Fibroblast of peridontal ligament (primary cell): ENCODE measurements around the gene ITPRIPL2.
A peak's percentile ranks its signal among the peaks of the same experiment; 100 is the strongest.

ENCODE experiments used
- DNase-seq: peaks from one replicate; pipeline ENCODE4 v3.0.0-alpha.2; 2010; ENCODE audit errors: extremely low read depth

The ITPRIPL2 gene

DNA sequence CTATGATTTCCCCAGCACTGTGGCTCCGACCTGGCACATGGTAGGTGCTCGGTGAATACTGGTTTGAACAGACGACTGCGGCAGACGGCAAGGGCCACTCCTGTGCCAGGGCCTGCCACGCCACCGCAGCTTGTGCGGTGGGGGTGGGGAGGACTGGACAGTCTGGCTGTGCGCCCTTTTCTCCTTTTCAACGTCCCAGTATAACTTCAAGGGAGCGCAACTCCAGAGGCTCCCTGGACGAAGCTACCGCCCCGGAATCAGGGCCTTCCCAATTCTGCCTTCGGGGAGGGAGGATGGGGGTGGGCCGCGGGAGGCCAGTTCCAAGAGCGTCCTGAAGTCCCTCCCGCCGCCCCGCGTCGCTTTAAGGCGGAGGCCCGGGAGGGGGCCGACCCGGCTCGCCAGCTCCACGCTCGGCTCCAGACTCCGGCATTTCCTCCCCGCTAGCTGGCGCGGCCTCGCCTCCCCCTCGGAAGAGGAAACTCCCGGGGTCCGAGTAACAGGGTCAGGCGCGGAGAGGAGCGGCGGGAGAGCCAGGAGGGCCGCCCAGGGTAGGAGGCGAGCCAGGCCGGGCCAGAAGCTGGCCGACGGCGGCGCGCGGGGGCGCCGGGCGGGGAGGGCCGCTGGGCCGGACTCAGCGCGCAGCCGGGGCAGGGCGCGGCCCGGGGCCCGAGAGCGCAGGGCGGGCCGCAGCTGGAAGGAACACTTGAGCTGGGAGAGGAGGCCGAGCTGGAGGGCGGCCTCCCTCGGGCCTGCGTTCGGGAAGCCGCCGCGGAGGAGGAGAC lies at the start of gene ITPRIPL2:
Gene ITPRIPL2 (plus strand): TSS at position 388 of the 782 bp plus-strand sequence. CDS start 498 bp downstream, outside the sequence.
- peak; percentile 84 for DNase-seq

DNA sequence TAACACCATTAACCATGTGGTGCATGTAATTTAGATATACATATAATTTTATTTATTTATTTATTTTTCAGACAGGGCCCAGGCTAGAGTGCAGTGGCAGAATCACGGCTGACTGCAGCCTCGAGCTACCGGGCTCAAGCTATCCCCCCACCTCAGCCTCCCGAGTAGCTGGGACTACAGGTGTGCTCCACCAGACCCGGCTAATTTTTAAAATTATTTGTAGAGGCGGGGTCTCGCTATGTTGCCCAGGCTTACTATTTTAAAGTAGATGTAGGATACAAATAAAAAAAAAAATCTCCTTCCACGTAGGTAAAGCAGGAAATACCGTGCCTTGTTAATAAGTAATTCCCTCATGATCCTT lies 46.8 kb upstream of the ITPRIPL2 start:
- DNase-seq, result no peak

DNA sequence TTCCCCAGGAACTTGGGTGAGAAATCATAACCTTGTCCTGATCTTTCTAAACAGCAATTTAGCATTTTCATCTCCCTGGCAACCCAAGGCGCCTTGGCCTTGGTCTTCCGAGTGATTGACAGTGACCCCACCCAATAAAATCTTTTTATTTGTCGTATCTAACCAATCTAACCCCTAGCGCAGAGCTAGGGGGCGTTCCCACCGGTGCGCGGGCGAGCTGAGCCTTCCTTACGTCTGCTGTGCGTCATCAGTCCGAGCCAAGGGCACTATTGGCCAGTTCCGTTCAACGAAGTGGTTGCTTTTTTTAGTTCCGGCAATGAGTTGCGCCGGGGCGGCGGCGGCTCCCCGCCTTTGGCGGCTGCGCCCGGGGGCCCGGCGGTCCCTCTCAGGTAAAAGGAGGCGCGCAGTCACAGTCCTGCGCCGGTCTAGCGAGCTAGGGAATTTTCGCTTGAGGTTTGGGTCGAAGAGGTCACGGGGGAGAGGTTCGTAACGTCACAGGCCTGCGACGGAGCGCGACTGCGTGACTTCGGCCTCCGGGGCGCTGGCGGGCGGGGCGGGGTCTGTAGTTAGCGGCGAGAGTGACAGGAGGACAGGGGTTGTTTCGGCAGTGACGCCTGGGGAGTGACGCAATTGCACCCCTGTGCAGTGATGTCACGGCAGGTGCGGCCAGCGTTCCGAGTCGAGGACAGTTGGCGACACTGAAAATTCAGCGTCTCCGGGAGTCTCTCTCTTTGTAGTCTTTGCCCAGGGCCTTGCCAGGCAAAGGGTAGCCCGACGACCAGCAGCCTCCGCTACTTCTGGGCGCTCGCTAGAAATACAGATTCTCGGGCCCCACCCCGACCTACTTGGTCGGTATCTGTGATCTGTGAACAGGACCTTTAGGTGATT lies 46.2 kb upstream of the ITPRIPL2 start, which contains the start of gene COQ7:
Gene COQ7 (plus strand): TSS at position 266 of the 888 bp plus-strand sequence. CDS start 51 bp downstream, at position 317.
- peak; percentile 100 for DNase-seq

DNA sequence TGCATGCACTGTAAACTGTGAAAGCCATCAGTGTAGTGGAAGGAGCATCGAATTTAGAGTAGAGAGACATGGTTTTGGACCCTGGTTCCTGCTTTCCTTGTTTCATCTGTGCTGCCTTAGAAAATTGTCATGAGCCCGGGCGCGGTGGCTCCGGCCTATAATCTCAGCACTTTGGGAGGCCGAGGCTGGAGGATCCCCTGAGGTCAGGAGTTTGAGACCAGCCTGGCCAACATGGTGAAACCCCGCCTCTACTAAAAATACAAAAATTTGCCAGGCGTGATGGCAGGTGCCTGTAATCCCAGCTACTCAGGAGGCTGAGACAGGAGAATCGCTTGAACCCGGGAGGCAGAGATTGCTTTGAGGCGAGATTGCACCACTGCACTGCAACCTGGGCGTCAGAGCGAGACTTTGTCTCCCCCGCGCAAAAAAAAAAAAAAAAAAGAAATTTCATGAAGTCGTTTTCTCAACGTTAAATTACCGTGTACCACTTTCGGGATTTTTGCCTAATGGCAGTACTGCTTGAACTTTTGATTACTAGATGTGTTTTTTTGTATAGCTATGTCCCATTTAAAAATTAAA lies 45.4 kb upstream of the ITPRIPL2 start:
- no peak for DNase-seq

DNA sequence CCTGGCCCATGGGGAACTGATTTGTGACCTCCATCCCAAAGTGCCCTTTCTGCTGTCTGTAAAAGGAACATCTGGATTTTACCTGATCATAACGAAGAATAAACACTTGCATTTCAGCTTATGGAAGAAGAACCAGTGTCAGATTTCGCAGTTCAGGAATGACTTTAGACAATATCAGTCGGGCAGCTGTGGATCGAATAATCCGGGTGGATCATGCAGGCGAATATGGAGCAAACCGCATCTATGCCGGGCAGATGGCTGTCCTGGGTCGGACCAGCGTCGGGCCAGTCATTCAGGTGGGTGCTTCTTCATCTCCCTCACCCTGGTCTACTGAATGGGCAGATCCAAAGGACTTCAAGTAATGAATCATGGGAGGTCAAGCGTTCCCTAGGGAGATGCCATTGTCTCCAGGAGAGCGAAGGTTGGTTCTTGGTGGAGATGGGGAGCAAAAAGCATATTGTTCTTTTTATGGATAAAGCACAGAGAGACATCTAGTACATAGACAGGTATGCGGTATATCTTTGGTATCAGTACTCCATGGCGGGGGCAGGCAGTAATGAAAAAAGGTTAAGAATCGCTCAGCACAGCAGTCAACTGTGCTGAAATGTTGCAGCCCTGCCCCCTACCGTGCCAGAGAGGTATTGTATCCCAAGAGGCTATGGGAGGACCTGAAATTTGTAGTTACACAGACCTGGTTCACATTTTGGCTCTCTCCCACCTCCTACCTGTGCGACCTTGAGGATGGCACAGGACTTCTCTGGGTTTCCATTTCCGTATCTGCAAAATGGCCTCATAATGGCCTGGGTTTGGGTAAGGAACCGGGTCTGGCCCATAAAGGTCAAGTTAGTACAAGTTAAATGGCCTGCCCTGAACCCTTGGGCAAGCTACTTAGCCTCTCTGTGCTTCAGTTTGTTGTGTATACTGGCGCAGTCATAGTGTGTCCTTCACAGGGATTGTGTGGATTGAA lies 41.7 kb upstream of the ITPRIPL2 start:
- DNase-seq, result peak; percentile 65

DNA sequence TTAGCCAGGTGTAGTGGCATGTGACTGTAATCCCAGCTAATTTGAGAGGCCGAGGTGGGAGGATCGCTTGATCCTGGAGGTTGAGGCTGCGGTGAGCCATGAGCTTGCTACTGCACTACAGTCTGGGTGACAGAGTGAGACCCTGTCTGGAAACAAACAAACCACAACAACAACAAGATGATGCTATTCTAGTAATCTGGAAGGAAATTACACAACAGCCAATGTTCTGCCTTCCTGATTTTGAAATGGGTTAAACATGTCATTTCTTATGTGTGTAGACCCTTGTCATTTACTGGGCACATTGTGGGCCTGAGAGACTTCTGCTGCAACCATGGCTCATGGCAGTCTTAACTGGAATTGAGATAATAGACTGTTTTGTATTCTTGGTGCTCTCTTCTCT lies 40.4 kb upstream of the ITPRIPL2 start:
- no peak for DNase-seq

DNA sequence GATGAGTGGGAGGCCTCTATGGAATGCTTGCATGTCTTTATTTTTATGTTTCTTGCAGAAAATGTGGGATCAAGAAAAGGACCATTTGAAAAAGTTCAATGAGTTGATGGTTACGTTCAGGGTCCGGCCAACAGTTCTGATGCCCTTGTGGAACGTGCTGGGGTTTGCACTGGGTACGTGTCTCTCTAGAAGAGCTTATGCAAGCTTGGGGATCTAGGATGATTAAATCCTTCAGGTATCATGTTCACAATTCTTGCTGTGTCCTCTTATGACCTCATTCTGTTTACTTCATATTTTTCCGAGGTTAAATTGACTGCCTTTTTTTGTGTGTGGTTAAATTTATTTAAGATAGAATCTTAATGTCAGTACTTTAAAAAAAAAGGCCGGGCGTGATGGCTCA lies 39.9 kb upstream of the ITPRIPL2 start:
- no peak for DNase-seq

DNA sequence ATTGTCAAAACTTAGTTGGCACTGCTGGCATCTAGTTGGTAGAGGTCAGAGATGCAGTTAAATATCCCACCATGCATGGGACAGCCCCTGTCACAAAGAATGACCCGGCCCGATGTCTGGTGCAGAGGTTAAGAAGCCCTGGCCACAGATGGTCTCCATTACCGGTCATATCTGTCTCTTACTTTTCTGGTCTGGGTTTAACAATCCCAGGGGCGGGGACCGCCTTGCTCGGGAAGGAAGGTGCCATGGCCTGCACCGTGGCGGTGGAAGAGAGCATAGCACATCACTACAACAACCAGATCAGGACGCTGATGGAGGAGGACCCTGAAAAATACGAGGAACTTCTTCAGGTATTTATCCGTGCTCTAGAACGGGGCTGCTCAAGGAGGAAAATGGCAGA lies 38.3 kb upstream of the ITPRIPL2 start:
- no peak for DNase-seq

DNA sequence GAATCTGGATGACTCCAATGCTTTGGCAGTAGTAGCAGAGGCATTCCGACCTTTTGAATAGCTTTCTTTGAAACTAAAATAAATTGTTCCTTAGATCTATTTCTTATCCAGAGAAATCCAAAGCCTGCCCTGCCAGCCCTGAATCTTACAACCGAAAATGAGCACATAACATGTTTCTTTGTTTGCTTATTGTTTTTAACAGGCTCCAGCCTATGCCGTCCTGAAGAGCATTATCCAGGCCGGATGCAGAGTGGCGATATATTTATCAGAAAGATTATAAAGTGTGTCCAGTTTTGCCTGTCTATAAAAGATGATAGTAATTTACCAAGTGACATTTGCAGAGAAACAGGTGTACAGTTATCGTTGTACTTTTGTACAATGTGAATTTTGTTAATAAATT lies 35.9 kb upstream of the ITPRIPL2 start:
- DNase-seq, result no peak

DNA sequence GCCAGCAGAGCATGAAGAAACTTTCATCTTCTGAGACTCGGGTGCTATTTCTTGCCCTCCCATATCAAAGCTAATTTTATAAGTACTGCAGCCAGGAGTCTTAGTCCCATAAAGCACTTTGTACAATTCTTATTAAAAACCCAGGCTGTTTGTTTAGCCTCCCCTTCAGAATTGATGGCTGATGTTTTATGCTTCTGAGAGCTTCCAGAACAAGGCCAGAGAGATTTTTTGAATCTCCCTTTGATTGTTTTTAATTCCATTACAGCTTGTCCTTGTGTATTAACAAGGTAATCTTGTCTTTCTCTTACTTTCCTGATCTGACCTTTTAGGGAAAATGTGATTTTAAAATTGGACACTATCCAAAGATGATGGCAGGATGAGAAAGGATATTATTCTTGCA lies 30.1 kb upstream of the ITPRIPL2 start:
- DNase-seq, result no peak

DNA sequence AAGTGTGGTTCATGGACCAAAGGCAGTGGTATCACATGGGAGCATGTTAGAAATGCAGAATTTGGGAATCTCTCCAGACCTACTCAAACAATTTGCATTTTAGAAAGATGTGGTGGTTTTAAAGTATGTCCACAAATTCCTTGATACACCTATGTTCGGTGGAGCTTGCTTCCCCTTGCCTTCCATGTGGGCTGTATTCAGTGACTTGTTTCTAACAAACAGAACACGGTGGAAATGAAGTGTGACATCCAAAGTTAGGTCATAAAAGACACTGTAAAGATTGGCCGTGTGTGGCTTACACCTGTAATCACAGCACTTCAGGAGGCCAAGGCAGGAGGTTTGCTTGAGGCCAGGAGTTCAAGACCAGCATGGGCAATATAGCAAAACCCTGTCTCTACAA lies 29.6 kb upstream of the ITPRIPL2 start:
- DNase-seq, result no peak

DNA sequence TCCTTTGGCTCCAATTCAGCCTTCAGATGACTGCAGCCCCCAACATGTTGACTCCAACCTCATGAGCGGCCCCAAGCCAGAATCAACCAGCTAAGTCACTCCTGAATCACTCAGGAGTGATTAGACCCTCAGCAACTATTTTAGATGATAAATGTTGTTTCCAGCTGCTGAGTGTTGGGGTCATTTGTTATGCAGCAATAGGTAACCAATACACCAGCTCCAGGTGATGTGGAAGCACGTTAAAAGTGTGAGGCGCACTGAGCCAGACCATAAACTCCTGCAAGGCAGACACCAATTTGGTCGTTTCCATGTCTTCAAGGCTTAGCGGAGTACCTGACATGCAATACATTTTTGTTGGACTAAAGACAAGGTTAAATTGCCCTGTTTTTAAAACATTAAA lies 28.9 kb upstream of the ITPRIPL2 start:
- DNase-seq, result no peak

DNA sequence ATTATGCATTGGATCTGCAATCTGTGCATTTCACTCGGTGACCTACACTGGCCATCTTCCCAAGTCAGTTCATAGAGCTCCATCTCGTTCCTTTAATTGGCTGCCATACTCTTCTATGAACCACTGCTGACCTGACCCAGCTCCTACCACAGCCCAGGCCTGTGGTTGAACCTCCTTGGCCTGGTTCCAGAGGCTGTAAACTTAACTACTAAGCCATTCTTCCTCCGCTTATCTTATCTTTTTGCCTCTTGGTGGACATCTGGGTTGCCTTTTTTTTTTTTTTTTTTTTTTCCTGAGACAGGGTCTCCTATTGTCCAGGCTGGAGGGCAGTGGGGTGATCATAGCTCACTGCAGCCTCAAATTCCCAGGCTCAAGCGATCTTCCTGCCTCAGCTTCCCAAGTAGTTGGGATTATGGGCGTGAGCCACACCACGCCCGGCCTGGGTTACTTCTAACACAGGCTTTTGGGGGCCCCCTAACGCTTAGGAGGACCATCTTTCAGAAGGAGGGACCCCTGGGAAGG lies 28.0 kb upstream of the ITPRIPL2 start:
- DNase-seq, result peak; percentile 15

DNA sequence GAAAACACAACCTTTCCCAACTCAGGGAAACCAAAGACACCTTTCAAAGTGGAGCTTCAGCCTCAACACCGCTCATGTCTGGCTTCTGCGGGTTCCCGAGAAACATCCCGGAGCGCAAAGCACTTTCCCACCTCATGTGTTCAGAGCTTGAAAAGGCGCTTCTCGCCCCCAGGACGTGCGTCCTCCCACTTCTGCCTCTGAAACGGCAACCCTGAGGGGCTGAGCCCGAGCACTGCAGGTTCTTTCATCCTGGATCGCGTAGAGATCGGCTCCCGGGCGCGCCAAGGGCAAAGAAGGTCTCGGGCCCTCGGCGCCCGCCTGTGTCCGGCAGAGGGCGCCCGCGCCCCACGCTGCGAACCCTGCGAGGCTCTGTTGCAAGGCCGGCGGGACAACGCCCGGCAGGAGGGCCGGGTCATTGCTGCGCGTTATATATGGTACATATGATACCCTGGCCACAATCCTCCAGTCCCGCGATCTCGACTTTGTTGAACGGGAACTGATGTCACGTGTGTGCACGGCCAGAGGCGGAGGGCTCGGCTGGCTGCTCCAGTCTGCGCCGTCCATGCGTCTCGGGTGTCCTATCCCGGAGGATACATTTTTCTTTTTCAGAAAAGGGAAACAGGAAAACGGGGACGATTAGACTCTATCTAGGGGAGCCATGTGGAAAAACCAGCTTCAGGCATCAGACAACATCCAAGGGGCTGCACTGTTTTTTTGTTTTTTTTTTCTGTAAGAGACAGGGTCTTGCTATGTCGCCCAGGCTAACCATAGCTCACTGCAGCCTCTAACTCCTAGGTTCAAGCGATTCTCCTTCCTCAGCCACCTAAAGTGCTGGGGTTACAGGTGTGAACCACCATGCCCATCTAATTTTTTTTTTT lies 27.2 kb upstream of the ITPRIPL2 start:
- peak; percentile 91 for DNase-seq

DNA sequence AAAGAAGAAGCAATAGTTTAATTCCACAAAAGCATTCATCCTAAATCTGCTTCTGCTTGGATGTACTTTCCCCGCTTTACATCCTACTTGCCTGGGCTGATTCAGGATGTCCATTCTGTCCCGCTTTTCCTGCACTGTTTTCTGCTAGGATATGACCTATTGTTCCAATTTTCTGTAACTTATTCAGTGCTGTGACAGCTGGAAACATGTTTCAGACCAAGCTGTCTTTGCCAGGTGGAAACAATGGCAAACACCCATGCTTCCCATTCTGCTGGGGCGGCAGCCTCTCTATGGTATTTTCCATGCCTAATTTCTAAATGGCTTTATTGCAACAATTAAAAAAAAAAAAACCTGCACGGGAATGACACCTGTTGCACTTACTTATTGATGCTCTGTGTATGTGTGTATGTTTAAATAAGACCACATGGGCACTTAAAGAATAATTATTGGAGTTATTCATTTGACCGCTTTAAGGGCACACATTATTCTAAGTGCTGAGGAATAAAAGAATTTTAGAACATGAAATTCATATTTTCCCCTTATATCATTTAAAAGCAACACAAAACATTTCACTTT lies 25.3 kb upstream of the ITPRIPL2 start:
- DNase-seq, result no peak

DNA sequence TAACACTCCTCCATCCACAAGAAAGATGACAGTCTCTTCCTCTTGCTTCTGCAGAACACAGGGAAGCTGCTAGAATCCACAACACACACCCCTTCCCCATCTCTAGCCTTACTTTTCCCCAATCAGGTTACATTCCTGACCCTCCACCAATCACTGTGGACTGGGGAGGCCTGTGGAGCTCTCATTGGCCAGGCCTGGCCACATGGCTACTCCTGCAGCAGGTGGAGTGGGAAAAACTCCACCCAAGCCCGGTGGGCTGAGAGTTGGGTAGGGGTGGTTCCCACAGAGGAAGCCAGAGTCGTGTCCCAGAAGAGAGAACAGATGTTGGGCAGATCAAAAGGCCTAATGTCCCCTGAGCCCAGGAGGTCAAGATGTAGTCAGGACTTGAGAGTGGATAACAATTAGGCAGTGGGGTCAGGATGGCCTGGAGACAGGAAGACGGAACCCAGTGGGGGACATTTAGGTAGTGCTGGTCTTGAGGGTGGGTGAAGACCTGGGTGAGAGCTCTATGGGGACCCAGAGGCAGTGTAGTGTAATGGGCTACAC lies 24.3 kb upstream of the ITPRIPL2 start:
- DNase-seq, result no peak

DNA sequence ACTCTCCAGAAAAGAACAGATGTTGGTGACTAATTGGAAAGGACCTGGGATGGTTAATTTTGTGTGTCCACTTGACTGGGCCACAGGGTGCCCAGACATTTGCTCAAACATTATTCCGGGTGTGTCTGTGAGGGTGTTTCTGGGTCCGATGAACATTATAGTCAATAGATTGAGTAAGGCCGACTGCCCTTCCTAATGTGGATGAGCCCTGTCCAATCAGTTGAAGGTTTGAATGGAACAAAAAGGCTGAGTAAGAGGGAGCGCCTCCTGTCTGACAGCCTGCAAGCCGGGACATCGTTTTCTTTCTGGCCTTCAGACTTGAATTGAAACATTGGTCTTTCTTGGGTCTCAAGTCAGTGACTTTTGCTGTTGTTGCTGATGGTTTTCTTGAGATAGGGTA lies 22.8 kb upstream of the ITPRIPL2 start:
- no peak for DNase-seq

DNA sequence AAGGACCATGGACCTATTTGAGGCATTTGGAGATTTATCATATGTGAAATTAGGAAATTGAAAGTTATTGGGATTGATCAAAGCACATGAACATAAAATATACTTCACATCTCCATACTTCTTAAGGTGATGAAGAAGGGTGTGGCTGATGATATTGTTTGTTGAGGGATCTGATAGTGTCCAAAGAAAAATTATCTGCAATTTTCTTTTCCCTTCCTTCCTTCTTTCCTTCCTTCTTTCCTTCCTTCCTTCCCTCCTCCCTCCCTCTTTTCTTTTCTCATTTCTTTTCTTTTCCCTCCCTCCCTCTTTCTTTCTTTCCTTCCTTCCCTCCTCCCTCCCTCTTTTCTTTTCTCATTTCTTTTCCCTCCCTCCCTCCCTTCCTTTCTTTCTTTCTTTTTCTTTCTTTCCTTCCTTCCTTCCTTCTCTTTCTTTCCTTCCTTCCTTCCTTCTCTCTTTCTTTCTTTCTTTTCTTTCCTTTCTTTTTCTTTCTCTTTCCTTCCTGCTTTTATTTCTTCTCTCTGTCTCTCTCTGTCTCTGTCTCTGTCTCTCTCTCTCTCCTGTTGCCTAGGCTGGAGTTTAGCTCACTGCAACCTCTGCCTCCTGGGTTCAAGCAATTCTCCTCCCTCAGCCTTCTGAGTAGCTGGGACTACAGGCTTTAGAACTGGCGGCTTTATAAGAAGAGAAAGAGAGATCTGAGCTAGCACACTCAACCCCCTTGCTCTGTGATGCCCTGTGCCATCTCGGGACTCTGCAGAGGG lies 20.9 kb upstream of the ITPRIPL2 start:
- no peak for DNase-seq
